GM12878 (cell line): ENCODE measurements around the gene RNLS. TPM values are rescaled to one million over a fixed set of nuclear protein-coding genes. Genes with fewer than 3 reads are reported as not detected.

Source experiments
- ATAC-seq: fragments of 200-7000 bp; cut with Tn5 transposase; 3 replicates; pipeline ENCODE4 v1.9.1; 2020; ENCODE audit warnings: mild to moderate bottlenecking, moderate library complexity
- BruUV-seq: library from RNA; stranded (reverse); fragments of 400-500 nt; replicated peaks from 2 replicates; lab custom pipeline; 2021; lab: Mats Ljungman, UMichigan
- CTCF ChIA-PET: fragments of 300-600 bp; sonication (Branson Sonifier 250); formaldehyde crosslinking; extraction: SDS; loops from one replicate; lab custom pipeline; 2021; ENCODE audit warnings: inconsistent platforms; lab: Yijun Ruan, JAX
- POLR2A ChIA-PET: fragments of 350-600 bp; formaldehyde crosslinking; extraction: SDS; loops from one replicate; lab custom pipeline; 2021; ENCODE audit warnings: inconsistent platforms; lab: Charles Lee
- RAD21 ChIA-PET: fragments of 300-600 bp; sonication (Branson Sonifier 250); formaldehyde crosslinking; loops from one replicate; lab custom pipeline; 2023; ENCODE audit warnings: antibody characterized with exemption; ENCODE audit not compliant: unreplicated experiment; lab: Charles Lee
- SMC1A ChIA-PET: fragments of 300-600 bp; sonication (Branson Sonifier 250); formaldehyde crosslinking; loops from one replicate; lab custom pipeline; 2023; ENCODE audit not compliant: unreplicated experiment, uncharacterized antibody; lab: Charles Lee
- DNase-seq: peaks from one replicate; pipeline ENCODE4 v3.0.0-alpha.2; 2011; ENCODE audit warnings: low read depth, low spot score
- FAIRE-seq: peaks from 3 replicates; lab custom pipeline; 2011; peaks lifted over from hg19 to GRCh38; lab: Jason Lieb, UNC
- H2AFZ ChIP-seq: 2 replicates; pipeline ENCODE4 v1.6.0; 2011; ENCODE audit warnings: low read depth, low read length, control low read depth; ENCODE audit not compliant: control insufficient read depth
- H3K27ac ChIP-seq: 2 replicates; pipeline ENCODE4 v1.5.1; 2011; ENCODE audit warnings: control low read depth; ENCODE audit not compliant: control insufficient read depth, insufficient read depth
- H3K27me3 ChIP-seq, 2 experiments: replicated peaks in 1 of 2; 2 replicates each; pipeline versions ENCODE4 v1.6.0 to v1.6.1; 2011; ENCODE audit warnings: low read length in 1 of 2; ENCODE audit not compliant: control insufficient read depth in 2 of 2, insufficient read depth in 2 of 2
- H3K36me3 ChIP-seq, 2 experiments: 2 replicates each; pipeline ENCODE4 v1.5.1; 2011; ENCODE audit warnings: low read length in 1 of 2; ENCODE audit not compliant: control insufficient read depth in 2 of 2, insufficient read depth in 2 of 2
- H3K4me1 ChIP-seq: 2 replicates; pipeline ENCODE4 v1.6.1; 2011; ENCODE audit warnings: mild to moderate bottlenecking, low read length, moderate library complexity, mixed read lengths; ENCODE audit not compliant: control insufficient read depth, insufficient read depth
- H3K4me2 ChIP-seq: 2 replicates; pipeline ENCODE4 v1.6.0; 2011; ENCODE audit warnings: control low read depth; ENCODE audit not compliant: control insufficient read depth, insufficient read depth
- H3K4me3 ChIP-seq: fragments of 200-600 bp; sonication (generic); 2 replicates; pipeline ENCODE4 v1.5.1; 2016
- H3K79me2 ChIP-seq: 2 replicates; pipeline ENCODE4 v1.6.0; 2011; ENCODE audit warnings: low read length; ENCODE audit not compliant: control insufficient read depth, insufficient read depth
- H3K9ac ChIP-seq: 2 replicates; pipeline ENCODE4 v1.8.0; 2011; ENCODE audit warnings: low read length, control low read depth, mixed read lengths; ENCODE audit not compliant: control insufficient read depth, insufficient read depth
- H3K9me3 ChIP-seq: replicated peaks from 3 replicates; pipeline ENCODE4 v1.5.1; 2011; ENCODE audit warnings: mild to moderate bottlenecking, low read length; ENCODE audit not compliant: control insufficient read depth, insufficient read depth
- H4K20me1 ChIP-seq: 2 replicates; pipeline ENCODE4 v1.6.0; 2011; ENCODE audit not compliant: control insufficient read depth, insufficient read depth
- ATF7 ChIP-seq: fragments of 450-650 bp; IDR thresholded peaks from 2 replicates; pipeline ENCODE4 v1.6.1; 2016; ENCODE audit warnings: low read depth, mild to moderate bottlenecking
- ESRRA ChIP-seq: IDR thresholded peaks from 2 replicates; pipeline ENCODE4 v1.6.1; 2012; ENCODE audit warnings: mild to moderate bottlenecking, low read length, improper control_type of control experiment
- GATAD2B ChIP-seq: fragments of 450-650 bp; conservative IDR thresholded peaks from 2 replicates; pipeline ENCODE4 v1.6.1; 2017; ENCODE audit warnings: low read depth, mild to moderate bottlenecking, moderate library complexity
- JUND ChIP-seq: IDR thresholded peaks from 2 replicates; pipeline ENCODE4 v1.6.1; 2012; ENCODE audit warnings: low read depth, mild to moderate bottlenecking, low read length, improper control_type of control experiment, moderate library complexity
- KDM1A ChIP-seq: fragments of 200-600 bp; sonication (generic); IDR thresholded peaks from 2 replicates; pipeline ENCODE4 v1.6.1; 2016; ENCODE audit warnings: borderline replicate concordance
- KLF5 ChIP-seq: fragments of 450-650 bp; IDR thresholded peaks from 2 replicates; pipeline ENCODE4 v1.6.1; 2014; ENCODE audit warnings: mild to moderate bottlenecking; ENCODE audit not compliant: partially characterized antibody
- MAX ChIP-seq: IDR thresholded peaks from 2 replicates; pipeline ENCODE4 v1.6.1; 2012; ENCODE audit warnings: low read depth, low read length, improper control_type of control experiment
- POLR2A ChIP-seq: IDR thresholded peaks from 2 replicates; pipeline ENCODE4 v1.6.1; 2011; ENCODE audit warnings: low read depth, mild to moderate bottlenecking, low read length
- SRF ChIP-seq, 2 experiments: IDR thresholded peaks; 2 replicates each; pipeline ENCODE4 v1.6.1; 2011; ENCODE audit warnings: low read depth in 2 of 2, low read length in 2 of 2, mild to moderate bottlenecking in 1 of 2, moderate library complexity in 1 of 2
- TCF7 ChIP-seq: IDR thresholded peaks from 2 replicates; pipeline ENCODE4 v1.6.1; 2014; ENCODE audit warnings: antibody characterized with exemption, borderline replicate concordance
- ZBTB4 ChIP-seq: fragments of 450-650 bp; formaldehyde crosslinking; IDR thresholded peaks from 2 replicates; pipeline ENCODE4 v1.4.0; 2022; ENCODE audit warnings: mild to moderate bottlenecking, moderate library complexity
- ZNF622 ChIP-seq: fragments of 450-650 bp; IDR thresholded peaks from 2 replicates; pipeline ENCODE4 v1.6.1; 2017; ENCODE audit warnings: mild to moderate bottlenecking, inconsistent platforms
- WGBS: methylation state at CpG from one replicate; pipeline ENCODE4 v1.1.6; 2016; ENCODE audit warnings: low lambda C conversion rate; ENCODE audit not compliant: insufficient replicate concordance, insufficient coverage; ENCODE audit errors: missing lambda C conversion rate; 5-methylcytosine and 5-hydroxymethylcytosine counted together
- in situ Hi-C: fragments of 300-500 bp; cut with MboI; formaldehyde crosslinking; loops from 9 replicates; pipeline ENCODE4 v1.14.3; 2018; ENCODE audit warnings: mixed read lengths
- intact Hi-C: fragments of 100-400 bp; cut with micrococcal nuclease; formaldehyde crosslinking; loops from one replicate; pipeline ENCODE4 v1.14.2; 2022; ENCODE audit not compliant: unreplicated experiment
- polyA plus RNA-seq, 11 experiments: library from polyadenylated mRNA; depleted of rRNA in 4 of 11; unstranded in 6 of 11; stranded (reverse) in 5 of 11; fragments of >200 nt; fragmentation: Nextera tagmentation in 4 of 11; fragmentation: Illumina TruSeq in 1 of 11; extraction: Ambion mirVana in 4 of 11; extraction: Trizol in 1 of 11; gene quantifications; 1 replicate in 1 of 11; 2 replicates in 10 of 11; pipeline versions ENCODE4 v1.2.1 to v1.2.3, GENCODE V29; 2011 to 2016; ENCODE audit warnings: inconsistent platforms in 2 of 11, missing spikeins in 2 of 11, low read depth in 1 of 11
- total RNA-seq, 4 experiments: library from RNA; depleted of rRNA in 3 of 4; stranded (reverse); fragments of >200 nt in 3 of 4; fragmentation: Illumina TruSeq in 1 of 4; extraction: Trizol in 1 of 4; gene quantifications; 2 replicates each; pipeline versions ENCODE4 v1.2.1 to v1.2.3, GENCODE V29; 2013 to 2021
- TF ChIP-seq, protein P1 (sequence below): fragments of 450-650 bp; IDR thresholded peaks from 2 replicates; pipeline ENCODE4 v1.6.1; 2016; ENCODE audit warnings: mild to moderate bottlenecking

Gene RNLS
- total and polyA plus RNA-seq, 10 of the 15 experiments (the other 5 are each of a cell fraction or from before 2014, with no cell fraction given), result 3.4 to 6.7 (median 4.6) TPM

- no peak within 1 kb of the TSS for H3K9ac ChIP-seq
- CTCF ChIA-PET, result no interaction called here
- in situ Hi-C loops (no loop called here), intact Hi-C loops (no loop called here)
- WGBS, result 93% methylated on average over 2 of the region's 2 CpGs
- FAIRE-seq (no peak), DNase-seq (no peak), ATAC-seq (no peak)
- no peak within 1 kb of the TSS for H3K27ac ChIP-seq
- POLR2A ChIA-PET, result no interaction called here
- SMC1A ChIA-PET, result interaction anchor here (3.3 kb wide), 1 partner anchor 12 kb away, joined by 14 read pairs; no protein-coding TSS in a partner anchor
- H3K27me3 ChIP-seq, result no peaks in the 10 kb centered on the region
- H3K4me3 ChIP-seq, result no peak within 1 kb of the TSS
- H3K4me1 ChIP-seq, result peaks cover 4% of the 10 kb centered on the region; the same call in 1 of the 2 replicates
- no peaks in the 10 kb centered on the region for H4K20me1 ChIP-seq
- no peak within 1 kb of the TSS; the same call in 1 of the 2 replicates for H2AFZ ChIP-seq
- H3K9me3 ChIP-seq, result no peaks in the 10 kb centered on the region; the same call in 2 of the 3 replicates
- no peaks in the 10 kb centered on the region; the same call in 1 of the 2 replicates for H3K79me2 ChIP-seq
- no peaks in the 10 kb centered on the region for H3K36me3 ChIP-seq
- TF ChIP-seq KDM1A (no peak), SRF (IDR thresholded peaks at IDR 0.05; ENCODE audit: low read depth in 2 of 2, low read length in 2 of 2) (no peak)
- TF ChIP-seq, protein P1, sequence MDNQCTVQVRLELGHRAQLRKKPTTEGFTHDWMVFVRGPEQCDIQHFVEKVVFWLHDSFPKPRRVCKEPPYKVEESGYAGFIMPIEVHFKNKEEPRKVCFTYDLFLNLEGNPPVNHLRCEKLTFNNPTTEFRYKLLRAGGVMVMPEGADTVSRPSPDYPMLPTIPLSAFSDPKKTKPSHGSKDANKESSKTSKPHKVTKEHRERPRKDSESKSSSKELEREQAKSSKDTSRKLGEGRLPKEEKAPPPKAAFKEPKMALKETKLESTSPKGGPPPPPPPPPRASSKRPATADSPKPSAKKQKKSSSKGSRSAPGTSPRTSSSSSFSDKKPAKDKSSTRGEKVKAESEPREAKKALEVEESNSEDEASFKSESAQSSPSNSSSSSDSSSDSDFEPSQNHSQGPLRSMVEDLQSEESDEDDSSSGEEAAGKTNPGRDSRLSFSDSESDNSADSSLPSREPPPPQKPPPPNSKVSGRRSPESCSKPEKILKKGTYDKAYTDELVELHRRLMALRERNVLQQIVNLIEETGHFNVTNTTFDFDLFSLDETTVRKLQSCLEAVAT, result no peak
- RAD21 ChIA-PET, result no interaction called here
- H3K4me2 ChIP-seq, result no peak within 1 kb of the TSS
- no TSS peak for BruUV-seq
Observed at GRCh38 chr10:88586462-88586861, 3.3 kb upstream of the RNLS start, which contains the start of gene LIPJ. LIPJ (plus strand) TSS chr10:88586762; CDS start chr10:88590688, 3,926 bp downstream.

- BruUV-seq, result no TSS peak
- peak overlapping the region; percentile 51 for H3K4me2 ChIP-seq
- intact Hi-C loops, result loop anchor here (5.0 kb wide), 1 partner anchor 229 kb away; no protein-coding TSS in a partner anchor
- peak overlapping the region; percentile 86 for H3K9ac ChIP-seq
- H3K9me3 ChIP-seq, result no peaks in the 10 kb centered on the region; the same call in 2 of the 3 replicates
- H2AFZ ChIP-seq, result peak overlapping the region; percentile 84
- H3K79me2 ChIP-seq, result no peaks in the 10 kb centered on the region; the same call in 1 of the 2 replicates
- no peaks in the 10 kb centered on the region for H3K36me3 ChIP-seq
- peak overlapping the region; percentile 87 for H3K27ac ChIP-seq
- no peaks in the 10 kb centered on the region for H4K20me1 ChIP-seq
- no peak for ATAC-seq
- ChIA-PET POLR2A (interaction anchor here (0.5 to 1.4 kb wide), 3 partner anchors 15 to 713 kb away, joined by 3 to 5 read pairs (median 3); no protein-coding TSS in a partner anchor), SMC1A (interaction anchor here (1.0 to 2.5 kb wide), 6 partner anchors 13 to 660 kb away, joined by 3 to 10 read pairs (median 3); no protein-coding TSS in a partner anchor), RAD21 (interaction anchor here (1.0 to 1.9 kb wide), 3 partner anchors 13 to 16 kb away, joined by 4 to 6 read pairs (median 4); no protein-coding TSS in a partner anchor), CTCF (interaction anchor here (0.5 to 8.7 kb wide), 22 partner anchors 8 to 769 kb away, joined by 3 to 86 read pairs (median 5); no protein-coding TSS in a partner anchor)
- WGBS, result 41% methylated on average over 7 of the region's 7 CpGs
- peaks cover 4% of the 10 kb centered on the region; the same call in 1 of the 2 replicates for H3K4me1 ChIP-seq
- no peak for FAIRE-seq
- peak overlapping the region; percentile 69 for H3K4me3 ChIP-seq
- no peak for DNase-seq
- no peaks in the 10 kb centered on the region for H3K27me3 ChIP-seq
- in situ Hi-C loops, result no loop called here
- TF ChIP-seq MAX (no peak), ZNF622 (no peak), POLR2A (no peak), ESRRA (no peak), GATAD2B (no peak), ZBTB4 (CRISPR knock-in tag) (no peak), JUND (no peak), KLF5 (no peak), TCF7 (no peak), ATF7 (no peak)
Observed at GRCh38 chr10:88583584-88583957, 453 bp upstream of the RNLS start.
